Hematopoietic multipotent progenitor cell treated with erythropoietin and hydrocortisone succinate and interleukin-3 and kit ligand, for 17 days (in vitro differentiated cells): ENCODE data around the gene CCDC110.
A peak's percentile ranks its signal among the peaks of the same experiment; 100 is the strongest.
"Not testable (repeated sequence)": the region's sequence is repeated elsewhere in the genome, so short reads cannot be mapped to it uniquely, and the experiment has no call there.

Experiments
- DNase-seq: peaks from one replicate; pipeline ENCODE4 v3.0.0-alpha.2; 2015; ENCODE audit warnings: low spot score

The CCDC110 gene

GRCh38 chr4:185471235-185472102 is at the start of gene CCDC110:
TSS of gene CCDC110 (minus strand) at chr4:185471733. CDS start at chr4:185471683, 50 bp downstream.
- DNase-seq = peak; percentile 87

GRCh38 chr4:185520119-185520518 is 48.6 kb upstream of the CCDC110 start:
- DNase-seq = no peak

DNA sequence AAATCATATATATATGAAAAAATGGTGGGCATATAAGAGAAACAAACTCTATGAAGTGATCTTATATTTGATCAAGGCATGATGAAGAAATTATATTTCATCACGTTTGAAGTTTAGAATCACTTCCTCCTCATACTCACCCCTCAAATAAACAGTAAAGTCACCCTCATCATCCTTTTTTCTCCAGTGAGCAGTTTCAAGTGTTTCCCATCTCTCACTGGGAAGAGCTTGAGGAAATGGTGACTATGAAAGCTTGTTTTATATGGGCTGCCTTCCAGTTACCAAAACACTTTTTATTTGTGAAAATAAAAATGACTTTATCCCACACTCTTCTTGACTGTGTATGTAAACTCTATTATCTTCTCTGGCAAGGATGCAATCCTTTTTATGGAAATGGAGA is 47.0 kb upstream of the CCDC110 start:
- no peak for DNase-seq

DNA sequence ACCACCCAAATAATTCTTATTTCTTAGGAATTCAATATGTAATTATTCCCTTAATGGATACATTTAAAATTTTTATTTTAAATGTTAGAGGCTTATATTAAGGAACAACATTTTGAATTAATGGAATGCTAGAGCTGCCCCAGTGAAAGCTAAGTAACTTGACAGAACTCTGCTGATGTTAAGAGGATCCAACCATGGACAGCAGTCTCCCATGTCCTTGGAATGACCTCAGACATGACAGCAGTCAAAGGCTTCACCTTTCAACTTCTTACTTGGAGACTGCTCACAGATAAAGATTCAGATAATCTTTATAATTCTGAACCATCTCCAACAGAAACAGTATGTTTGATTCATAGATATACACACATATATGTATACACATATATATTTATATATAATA is 46.5 kb upstream of the CCDC110 start:
- DNase-seq = no peak

- DNase-seq = no peak
These were observed 43.7 kb upstream of the CCDC110 start for GRCh38 chr4:185515248-185515647.

GRCh38 chr4:185514182-185514697 is 42.7 kb upstream of the CCDC110 start:
- no peak for DNase-seq

DNA sequence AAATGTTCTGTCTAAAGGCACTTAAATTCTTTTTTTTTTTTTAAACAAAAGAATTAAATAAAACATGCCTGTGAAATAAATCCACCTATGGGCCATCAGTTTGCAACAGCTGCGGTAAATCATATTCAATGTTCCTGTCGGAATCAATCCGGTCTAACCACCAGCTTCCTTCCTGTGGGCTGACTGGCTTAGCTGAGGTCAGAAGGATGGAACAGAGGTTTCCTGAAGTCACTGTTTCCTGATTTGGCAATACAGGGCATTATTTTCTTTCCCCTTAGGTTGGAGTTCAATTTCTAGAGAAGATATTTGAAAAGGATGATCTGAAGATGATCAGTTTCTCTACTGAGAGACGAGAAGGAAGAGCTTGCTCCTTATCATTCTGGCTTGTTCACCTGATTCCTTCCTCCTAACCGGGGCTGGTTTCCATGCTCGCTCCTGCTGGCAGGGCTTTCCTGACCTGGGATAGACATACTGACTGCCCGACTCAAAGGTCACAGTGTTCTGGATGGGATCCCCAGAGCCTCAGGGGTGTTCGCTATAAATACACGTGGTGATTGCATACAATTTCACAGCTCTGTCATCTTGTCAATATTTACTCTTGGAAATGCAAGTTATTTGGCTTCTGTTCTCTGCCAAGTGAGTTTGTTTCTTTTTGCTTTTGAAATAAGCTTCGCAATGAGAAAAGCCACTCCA is 42.1 kb upstream of the CCDC110 start:
- DNase-seq = no peak

- no peak for DNase-seq
These were observed 41.0 kb upstream of the CCDC110 start for GRCh38 chr4:185512516-185512915.

DNA sequence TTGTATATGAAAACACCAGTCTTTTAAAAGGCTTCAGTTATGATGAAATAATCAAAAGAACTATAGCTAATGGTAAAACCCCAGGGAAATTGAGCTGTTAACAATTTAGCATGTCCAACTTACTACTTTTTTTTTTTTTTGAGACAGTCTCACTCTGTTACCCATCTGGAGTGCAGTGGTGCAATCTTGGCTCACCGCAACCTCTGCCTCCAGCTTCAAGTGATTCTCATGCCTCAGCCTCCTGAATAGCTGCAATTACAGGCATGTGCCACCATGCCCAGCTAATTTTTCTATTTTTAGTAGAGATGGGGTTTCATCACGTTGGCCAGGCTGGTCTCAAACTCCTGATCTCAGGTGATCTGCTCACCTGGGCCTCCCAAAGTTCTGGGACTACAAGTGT is 39.7 kb upstream of the CCDC110 start:
- DNase-seq = not testable (repeated sequence)

- no peak for DNase-seq
These were observed 39.3 kb upstream of the CCDC110 start for GRCh38 chr4:185510806-185511205.

- DNase-seq = no peak
These were observed 36.6 kb upstream of the CCDC110 start for GRCh38 chr4:185508181-185508580.

GRCh38 chr4:185506422-185506821 is 34.9 kb upstream of the CCDC110 start:
- no peak for DNase-seq

- DNase-seq = no peak
These were observed 32.8 kb upstream of the CCDC110 start for GRCh38 chr4:185504098-185505047.

DNA sequence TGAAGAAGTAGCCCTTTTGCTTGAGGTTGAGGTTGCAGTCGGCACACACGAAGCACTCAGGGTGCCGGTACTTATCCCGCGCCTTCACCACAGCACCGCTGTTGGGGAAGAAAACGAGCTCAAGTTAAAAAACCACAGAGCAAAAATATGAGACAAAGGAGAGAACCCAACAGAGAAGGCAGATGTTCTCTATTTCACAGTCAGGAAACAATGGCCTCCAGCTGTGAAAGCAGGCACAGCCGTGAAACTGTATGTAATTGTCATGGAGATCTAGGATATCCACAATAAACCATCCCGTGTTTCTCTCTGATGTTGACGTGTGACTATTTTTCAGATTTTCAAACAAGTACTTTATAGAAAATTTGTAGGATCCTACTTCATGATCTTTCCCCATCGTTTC is 30.9 kb upstream of the CCDC110 start:
- no peak for DNase-seq

DNA sequence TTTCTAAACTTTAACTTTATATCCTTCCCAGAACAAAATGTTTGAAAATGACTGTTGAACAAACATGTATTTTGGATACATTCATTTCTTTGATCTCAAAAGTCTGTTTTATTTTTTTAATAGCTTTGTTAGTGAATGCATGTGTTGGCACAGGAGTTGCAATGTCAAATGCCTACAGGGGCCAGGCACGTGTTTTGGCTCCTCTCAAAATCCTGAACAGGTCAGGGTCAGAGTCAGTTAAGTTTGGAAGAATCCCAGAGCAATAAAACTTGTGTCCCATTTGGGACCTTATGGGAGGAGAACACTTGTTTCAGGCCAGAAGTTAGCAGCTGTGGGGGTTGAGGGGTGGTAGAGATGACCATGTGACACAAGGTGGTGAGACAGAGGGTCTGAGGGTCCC is 29.0 kb upstream of the CCDC110 start:
- no peak for DNase-seq

- no peak for DNase-seq
These were observed 28.5 kb upstream of the CCDC110 start for GRCh38 chr4:185500035-185500434.

DNA sequence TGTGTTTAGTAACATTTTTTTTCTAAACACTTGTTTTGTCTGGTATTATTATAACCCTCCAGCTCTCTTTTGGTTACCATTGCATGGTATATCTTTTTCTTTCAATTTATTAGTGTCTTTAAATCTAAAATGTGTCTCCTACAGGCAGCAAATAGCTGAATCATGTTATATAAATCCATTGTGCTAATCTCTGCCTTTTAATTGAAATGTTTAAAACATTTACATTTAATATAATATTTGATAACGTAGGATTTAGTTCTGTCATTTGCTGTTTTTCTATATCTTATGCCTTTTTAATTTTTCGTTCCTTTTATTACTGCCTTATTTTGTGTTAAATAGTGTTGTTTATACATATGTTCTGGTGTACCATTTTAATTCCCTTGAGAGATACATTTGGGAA is 17.1 kb upstream of the CCDC110 start:
- no peak for DNase-seq

DNA sequence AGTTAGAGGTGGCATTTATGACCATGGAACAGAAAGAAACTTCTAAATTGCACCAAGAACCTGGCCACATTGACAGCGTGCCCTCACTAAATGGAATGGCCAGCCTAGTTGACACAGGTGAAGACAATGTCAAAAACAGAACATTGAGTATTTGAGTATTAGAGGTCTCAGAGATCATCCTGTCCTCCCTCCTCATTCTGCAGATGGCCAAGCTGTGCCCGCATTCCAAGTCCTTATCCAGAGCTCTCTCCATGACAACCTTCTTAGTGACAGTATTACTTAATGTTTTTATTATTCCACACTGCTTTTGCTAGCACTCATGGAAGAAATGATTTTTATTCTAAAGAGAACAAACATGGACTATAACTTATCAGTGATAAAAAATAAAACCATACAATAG is 9.9 kb upstream of the CCDC110 start:
- no peak for DNase-seq

DNA sequence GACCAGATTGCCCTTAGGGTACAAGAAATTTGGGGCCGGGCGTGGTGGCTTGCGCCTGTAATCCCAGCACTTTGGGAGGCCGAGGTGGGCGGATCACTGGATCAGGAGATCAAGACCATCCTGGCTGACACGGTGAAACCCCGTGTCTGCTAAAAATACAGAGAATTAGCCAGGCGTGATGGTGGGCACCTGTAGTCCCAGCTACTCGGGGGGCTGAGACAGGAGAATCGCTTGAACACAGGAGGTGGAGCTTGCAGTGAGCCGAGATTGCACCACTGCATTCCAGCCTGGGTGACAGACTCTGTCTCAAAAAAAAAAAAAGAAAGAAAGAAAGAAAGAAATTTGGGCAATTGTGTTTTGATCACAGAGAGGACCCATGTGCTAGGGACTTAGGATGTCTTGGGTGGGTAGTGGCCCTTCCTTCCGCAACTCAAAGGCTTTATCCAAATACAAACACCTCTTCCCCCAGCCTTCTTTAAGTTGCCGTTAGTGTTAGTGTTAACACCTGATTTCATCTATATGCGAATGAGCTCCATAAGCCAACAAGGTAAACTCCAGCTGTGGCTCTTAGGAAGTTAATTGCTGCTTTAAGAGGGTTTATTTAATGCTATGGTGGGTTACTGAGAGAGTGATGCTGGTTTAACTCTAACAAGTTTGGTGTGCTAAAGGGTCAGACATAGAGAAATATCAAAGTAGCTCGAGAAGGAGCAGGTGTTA is 8.6 kb upstream of the CCDC110 start:
- no peak for DNase-seq

GRCh38 chr4:185479507-185479971 is 8.0 kb upstream of the CCDC110 start:
- DNase-seq = no peak

- DNase-seq = no peak
These were observed 1.7 kb upstream of the CCDC110 start for GRCh38 chr4:185473247-185473646.
